NCI-H1105 (cell line): ENCODE measurements around the gene MYH9.
A peak's percentile ranks its signal among the peaks of the same experiment; 100 is the strongest.
"Not testable (repeated sequence)": the region's sequence is repeated elsewhere in the genome, so short reads cannot be mapped to it uniquely, and the experiment has no call there.

Experiments used
- DNase-seq: peaks from one replicate; lab custom pipeline; 2025; lab: John Stamatoyannopoulos, UW

MYH9 gene

DNA sequence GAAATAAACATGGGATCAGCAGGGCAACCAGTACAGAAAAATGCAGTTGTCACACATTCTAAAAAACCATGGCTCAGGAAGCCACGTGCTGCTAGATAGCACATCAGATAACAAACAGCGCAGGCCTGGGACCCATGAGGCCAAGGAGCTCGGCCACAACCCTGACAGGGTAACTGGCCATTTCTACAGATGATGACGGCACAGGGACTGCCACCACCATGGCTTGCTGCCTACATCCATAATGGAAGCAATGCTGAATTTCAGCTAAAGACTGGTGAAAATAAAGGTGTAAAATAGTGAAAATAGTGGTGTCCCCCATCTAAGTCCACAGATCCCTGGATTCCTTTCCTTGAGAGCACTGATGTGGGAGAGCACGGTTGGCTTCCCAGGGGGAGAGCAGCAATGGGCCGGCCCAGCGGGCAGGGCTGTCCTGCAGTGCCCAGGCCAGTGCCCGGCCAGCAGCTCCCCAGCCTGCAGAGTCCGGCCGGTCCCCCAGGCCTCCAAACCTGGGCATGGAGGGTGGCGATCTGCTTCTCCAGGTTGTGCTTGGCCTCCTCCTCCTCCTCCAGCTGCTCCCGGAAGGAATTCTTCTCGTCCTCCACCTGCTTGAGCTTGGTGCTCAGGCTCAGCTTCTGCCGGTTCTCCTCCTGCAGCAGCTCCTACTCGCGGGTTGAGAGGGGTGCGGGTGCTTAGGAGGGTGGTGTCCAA lies 94.8 kb downstream of the MYH9 start:
- no peak for DNase-seq

DNA sequence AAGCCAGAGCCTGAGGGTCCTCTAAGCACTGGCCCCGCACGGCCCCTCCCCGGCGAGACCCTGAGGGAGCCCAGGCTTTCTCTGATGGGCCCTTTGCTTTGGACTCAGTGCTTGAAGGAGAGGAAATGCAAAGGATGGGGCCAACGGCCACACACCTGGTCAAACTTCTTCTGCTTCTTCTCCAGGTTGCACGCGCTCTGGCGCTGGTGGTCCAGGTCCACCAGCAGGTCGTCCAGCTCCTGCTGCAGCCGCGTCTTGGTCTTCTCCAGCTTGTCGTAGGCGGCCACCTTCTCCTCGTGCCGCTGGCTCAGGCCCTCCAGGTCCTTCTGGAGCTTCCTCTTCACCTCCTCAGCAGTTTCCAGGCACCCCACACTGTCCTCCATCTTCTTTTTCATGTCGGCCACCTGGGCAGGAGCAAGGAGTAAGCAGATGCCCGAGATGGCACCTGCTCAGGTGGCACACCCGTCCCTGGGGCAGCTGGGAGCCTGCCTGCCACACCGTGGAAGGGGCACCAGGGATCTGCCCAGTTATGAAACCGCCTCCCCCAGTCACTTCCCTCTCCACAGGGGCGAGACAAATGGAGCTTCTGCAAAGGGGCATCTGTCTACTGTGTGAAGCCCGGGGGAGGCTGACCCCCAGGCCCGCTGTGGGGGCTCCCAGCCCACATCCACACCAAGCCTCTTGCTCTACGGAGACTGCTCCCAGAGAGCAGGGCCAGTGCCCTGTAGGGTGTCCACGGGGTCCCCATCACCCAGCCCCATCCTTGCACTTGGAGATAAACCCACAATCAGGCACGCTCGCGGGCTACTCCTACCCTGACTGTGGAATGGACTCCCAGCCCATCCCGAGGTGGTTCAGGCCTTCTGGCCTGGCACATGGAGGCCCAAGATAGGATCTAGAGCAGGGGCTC lies 95.7 kb downstream of the MYH9 start:
- no peak for DNase-seq

DNA sequence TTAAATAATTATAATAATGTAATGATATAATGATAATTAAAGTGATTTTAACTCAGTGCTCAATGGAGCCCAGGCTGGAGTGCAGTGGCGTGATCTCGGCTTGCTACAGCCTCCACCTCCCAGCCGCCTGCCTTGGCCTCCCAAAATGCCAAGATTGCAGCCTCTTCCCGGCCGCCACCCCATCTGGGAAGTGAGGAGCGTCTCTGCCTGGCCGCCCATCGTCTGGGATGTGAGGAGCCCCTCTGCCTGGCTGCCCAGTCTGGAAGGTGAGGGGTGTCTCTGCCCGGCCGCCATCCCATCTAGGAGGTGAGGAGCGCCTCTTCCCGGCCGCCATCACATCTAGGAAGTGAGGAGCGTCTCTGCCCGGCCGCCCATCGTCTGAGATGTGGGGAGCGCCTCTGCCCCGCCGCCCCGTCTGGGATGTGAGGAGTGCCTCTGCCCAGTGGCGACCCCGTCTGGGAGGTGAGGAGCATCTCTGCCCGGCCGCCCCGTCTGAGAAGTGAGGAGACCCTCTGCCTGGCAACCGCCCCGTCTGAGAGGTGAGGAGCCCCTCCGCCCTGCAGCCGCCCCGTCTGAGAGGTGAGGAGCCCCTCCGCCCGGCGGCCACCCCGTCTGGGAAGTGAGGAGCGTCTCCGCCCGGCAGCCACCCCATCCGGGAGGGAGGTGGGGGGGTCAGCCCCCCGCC lies 97.2 kb downstream of the MYH9 start:
- not testable (repeated sequence) for DNase-seq

DNA sequence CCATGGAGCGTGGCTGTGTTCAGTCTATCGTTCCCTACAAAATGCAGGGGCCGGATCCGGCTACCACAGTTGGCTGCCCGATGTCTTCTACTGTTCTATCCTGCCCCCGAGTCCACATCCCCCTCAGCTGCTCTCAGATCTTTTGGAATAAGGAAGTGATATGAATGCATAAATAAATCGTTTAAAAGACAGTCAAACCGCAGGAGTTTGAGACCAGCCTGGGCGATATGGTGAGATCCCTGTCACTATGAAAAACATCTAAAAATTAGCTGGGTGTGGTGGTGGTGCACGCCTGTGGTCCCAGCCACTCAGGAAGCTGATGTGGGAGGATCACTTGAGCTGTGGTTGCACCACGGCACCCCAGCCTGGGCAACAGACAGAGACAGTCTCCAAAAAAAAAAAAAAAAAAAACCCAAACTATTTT lies 97.8 kb downstream of the MYH9 start:
- not testable (repeated sequence) for DNase-seq

DNA sequence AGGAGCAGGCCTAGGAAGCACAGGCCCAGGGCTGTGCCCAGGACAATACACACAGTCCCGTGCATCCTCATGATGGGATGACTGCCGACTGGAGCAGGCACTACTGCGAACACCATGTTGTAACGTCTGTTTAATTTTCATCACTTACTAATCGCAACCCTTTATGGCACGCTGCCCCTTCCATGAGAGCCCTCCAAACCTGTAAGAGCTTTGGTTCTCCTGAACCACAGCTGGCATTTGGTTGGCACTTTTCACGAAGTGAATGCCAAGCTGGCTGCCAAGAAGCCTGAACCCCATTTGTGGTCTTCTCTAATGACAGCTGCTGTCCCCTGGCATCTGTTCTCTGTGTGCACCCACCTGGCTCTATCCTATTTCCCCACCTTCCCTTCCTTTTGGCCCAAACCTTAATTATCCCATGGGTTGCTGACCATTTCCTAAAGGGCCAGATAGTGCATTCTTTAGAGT lies 98.3 kb downstream of the MYH9 start:
- DNase-seq, result no peak

DNA sequence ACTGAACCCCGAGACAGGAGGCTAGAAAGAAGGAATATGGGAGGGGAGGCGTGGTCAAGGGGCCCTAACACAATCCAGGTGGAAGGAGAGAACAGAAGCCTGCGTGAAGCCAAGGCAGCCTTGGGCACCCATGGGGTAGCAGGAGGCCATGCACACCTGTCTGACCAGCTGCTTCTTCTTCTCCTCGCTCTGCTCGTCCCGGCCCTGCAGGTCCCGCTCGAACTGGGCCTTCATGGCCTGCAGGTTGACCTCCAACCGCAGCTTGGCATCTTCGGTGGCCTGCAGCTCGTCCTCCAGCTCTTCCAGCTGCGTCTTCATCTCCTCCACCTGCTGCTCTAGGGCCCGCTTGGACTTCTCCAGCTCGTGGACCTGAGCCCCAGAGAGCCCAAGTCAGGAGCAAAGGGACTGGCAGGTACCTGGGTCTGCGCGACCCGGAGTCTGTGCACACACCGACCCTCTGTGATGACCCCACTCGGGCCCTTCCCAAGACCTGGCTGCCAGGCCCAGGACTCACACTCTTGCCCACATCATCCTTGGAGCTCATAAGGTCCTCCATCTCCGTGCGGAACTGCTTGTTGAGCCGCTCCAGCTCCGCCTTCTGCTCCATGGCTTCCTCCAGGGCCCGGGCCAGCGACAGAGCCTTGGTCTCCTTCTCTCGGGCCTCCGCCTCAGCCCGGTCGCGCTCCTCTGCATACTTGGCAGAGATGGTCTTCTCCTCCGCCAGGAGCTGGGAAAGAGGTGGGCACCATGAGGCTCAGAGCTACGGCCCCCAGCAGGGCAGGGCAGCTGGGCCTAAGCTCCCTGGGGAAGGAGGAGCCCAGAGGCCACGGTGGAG lies 99.0 kb downstream of the MYH9 start:
- DNase-seq, result no peak

DNA sequence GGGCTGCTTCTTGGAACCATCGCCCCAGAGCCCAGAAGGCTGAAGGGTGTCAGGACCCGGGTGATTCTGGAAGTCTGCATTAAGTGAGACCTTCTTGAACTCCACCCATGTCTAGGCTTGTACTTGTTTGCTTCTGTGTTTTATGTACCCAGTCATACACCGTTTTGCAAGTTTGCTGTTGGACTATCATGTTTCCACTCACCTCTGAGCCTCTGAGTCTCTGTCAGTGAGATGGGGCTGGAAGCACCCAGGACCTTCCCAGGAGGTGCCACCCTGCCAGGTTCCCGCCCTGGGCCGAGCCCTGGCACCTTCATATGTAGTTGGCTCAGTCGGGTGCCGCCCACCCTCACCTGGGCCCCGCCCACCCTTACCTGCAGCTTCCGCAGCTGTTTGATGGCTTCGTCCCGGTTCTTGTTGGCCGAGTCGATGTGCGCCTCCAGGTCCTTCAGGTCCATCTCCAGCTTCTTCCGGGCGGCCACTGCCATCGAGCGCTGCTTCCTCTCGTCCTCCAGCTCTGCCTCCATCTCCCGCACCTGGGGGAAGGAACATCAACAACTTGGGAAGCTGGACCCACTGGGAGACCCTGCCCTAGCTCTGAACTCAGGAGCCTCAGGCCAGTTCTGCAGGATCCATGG lies 99.8 kb downstream of the MYH9 start:
- no peak for DNase-seq

DNA sequence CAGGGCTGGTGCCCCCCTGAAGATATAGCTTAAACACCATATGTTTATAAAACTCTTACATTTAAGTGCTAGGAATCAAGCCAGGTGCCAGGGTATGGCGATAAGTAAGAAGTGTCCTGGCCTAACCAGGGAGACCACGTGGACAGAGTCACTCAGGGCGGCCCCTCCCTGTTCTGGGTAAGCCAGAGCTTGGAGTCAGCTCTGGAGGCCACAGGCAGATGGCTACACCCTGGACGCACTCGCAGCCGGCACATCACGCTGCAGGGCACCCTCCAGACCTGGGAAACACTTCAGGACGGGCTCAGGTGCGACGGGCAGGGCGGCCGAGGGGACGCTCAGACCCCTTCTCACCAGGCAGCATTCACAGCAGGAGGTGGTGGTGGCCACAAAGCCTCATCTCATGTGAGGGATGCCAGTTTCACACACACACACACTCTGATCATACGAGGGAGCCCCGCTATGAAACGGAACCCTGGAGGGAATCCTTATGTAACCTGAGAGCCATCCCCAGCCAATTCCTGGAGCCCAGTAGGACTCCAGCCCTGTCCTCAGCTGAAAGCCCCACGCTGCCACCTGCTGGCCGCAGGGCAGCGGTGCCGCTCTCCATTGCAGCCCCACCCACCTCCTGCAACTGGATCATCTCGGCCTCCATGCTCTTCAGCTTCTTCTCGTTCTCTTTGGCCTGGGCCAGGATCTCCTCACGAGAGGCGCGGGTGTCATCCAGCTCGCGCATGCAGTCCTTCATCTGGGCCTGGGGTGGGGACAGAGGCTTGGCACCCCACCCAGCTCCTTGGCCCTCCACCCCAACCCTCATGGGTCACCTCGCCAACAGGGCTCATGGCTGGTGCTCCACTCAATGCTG lies 101.4 kb downstream of the MYH9 start:
- peak; percentile 31 for DNase-seq

- no peak for DNase-seq
Measured at GRCh38 chr22:36285545-36285944, 102.2 kb downstream of the MYH9 start.

GRCh38 chr22:36285017-36285416 lies 102.8 kb downstream of the MYH9 start:
- no peak for DNase-seq

- DNase-seq, result no peak
Measured at GRCh38 chr22:36284171-36284571, 103.6 kb downstream of the MYH9 start.

DNA sequence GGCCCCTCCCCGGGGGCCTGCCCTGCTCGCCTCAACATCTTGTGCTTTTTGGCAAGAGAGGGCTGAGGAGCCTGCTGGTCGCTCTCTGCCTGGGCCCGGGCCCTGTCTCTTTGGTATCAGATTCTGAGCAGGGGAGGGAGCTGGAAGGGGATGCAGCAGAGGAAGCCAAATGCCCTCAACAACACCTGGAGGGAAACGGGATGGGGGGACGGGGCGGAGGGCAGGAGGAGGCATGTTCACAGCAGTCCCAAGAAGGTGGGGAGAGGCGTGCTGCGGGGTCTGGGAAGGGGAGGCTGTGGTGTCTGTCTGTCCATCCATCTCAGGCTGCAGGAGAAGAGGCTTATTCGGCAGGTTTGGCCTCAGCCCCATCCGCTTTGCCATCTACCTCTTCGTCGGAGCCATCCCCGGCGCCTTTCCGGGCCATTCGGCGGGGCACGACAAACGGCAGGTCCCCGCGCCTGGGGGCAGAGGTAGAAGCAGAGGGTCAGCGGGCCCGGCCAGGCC lies 105.4 kb downstream of the MYH9 start:
- no peak for DNase-seq

- DNase-seq, result no peak
Measured at GRCh38 chr22:36281781-36282327, 105.9 kb downstream of the MYH9 start.

GRCh38 chr22:36280379-36280778 lies 107.4 kb downstream of the MYH9 start:
- no peak for DNase-seq

GRCh38 chr22:36279219-36279666 lies 108.5 kb downstream of the MYH9 start:
- no peak for DNase-seq

- peak; percentile 37 for DNase-seq
Measured at GRCh38 chr22:36277482-36278291, 110.1 kb downstream of the MYH9 start.

- DNase-seq, result no peak
Measured at GRCh38 chr22:36274531-36274930, 113.2 kb downstream of the MYH9 start.

DNA sequence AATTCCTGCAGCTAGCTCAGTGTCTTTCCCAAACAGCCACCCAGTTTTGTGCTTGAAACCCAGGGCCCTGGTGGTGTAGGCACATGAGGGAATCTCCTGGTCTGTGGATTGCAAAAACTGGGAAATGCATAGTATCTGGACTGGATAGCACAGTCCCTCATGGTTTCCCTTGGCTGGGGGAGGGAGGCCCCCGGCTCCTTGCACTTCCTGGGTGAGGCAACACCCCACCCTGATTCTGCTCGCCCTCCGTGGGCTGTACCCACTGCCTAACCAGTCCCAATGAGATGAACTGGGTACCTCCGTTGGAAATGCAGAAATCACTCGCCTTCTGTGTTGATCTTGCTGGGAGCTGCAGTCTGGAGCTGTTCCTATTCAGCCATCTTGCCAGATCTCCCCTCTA lies 115.8 kb downstream of the MYH9 start:
- not testable (repeated sequence) for DNase-seq

DNA sequence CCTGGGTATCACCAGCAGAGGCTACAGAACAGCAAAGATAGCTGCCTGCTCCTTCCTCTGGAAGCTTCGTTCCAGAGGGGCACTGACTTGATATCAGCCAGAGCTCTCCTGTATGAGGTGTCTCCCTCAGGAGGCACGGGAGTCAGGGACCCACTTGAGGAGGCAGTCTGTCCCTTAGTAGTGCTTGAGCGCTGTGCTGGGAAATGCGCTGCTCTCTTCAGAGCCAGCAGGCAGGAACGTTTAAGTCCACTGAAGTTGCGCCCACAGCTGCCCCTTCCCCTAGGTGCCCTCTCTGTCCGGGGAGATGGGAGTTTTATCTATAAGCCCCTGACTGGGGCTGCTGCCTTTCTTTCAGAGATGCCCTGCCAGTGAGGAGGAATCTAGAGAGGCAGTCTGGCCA lies 116.5 kb downstream of the MYH9 start:
- DNase-seq, result not testable (repeated sequence)
